Esophagus squamous epithelium (tissue), 4 donors: Measurements from ENCODE around the gene KIF26B.

Experiments
- CTCF ChIP-seq, 6 experiments: fragments of 450-650 bp in 4 of 6; fragments of 200-600 bp in 2 of 6; sonication (generic) in 2 of 6; IDR thresholded peaks; one replicate each; pipeline ENCODE4 v1.5.1; 2016 to 2019; ENCODE audit warnings: antibody characterized with exemption in 6 of 6, mild to moderate bottlenecking in 4 of 6, moderate library complexity in 4 of 6
- POLR2A ChIP-seq, 4 donors: fragments of 450-650 bp; IDR thresholded peaks; one replicate each; pipeline ENCODE4 v1.6.1; 2017; ENCODE audit warnings: antibody characterized with exemption in 4 of 4, mild to moderate bottlenecking in 4 of 4, moderate library complexity in 3 of 4

DNA sequence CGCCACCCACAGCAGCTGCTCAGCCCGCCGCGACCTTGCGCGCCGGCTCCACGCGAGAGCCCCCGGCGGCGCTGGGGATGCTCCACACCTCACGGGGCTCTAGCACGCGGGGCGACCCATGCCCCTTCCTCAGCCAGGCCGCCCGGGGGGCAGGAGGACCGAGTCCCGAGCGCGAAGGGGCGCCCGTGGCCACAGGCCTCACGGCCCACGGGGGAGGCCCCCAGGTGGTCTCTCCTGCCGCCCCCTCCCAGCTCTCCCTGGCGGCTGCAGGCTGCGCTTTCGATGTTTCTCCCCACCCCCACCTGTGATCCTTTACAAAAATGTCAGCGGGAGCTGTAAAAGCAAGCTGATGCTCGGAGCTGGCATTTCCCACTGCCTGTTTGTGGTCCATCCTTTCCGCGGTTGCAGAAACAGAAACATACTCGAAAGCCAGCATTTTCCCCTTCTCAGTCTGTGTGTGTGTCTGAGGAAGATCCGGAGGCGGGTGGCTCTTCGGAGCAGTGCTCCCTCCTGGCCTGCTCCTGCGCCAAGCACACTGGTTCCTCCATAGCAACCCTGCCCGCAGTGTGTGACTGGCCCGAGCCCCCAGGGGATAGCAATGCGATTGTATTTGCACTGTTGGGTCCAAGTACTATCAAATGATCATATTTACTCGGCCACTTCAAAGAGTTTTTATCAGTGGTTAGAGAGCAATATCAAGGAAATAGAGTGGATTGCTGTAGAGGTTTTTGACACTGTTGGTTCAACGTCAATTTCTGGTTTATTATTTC is 2.1 kb downstream of the KIF26B start:
- TF ChIP-seq CTCF (IDR thresholded peaks at IDR 0.05): no peak
- TF ChIP-seq POLR2A (IDR thresholded peaks at IDR 0.05): no peak
